Type B pancreatic cell (in vitro differentiated cells): ENCODE data around the gene THSD4. TPM values are rescaled to one million over a fixed set of nuclear protein-coding genes. Genes with fewer than 3 reads are reported as not detected.

Experiments
- DNase-seq: peaks from one replicate; pipeline ENCODE4 v3.0.0; 2021; ENCODE audit warnings: mixed read lengths; ENCODE audit not compliant: unreplicated experiment; ENCODE audit errors: extremely low spot score
- H3K27ac Mint-ChIP-seq: 2 replicates; pipeline ENCODE4 v1.8.0; 2021; ENCODE audit warnings: mild to moderate bottlenecking, mixed read lengths
- H3K27me3 Mint-ChIP-seq: 2 replicates; pipeline ENCODE4 v1.8.0; 2021; ENCODE audit warnings: mixed read lengths
- H3K36me3 Mint-ChIP-seq: 2 replicates; pipeline ENCODE4 v1.8.0; 2021; ENCODE audit warnings: mixed read lengths
- H3K4me1 Mint-ChIP-seq: one replicate; pipeline ENCODE4 v1.8.0; 2021; ENCODE audit warnings: mixed read lengths; ENCODE audit not compliant: unreplicated experiment
- H3K4me3 Mint-ChIP-seq: 2 replicates; pipeline ENCODE4 v1.8.0; 2021; ENCODE audit warnings: mild to moderate bottlenecking, mixed read lengths
- H3K9me3 Mint-ChIP-seq: 2 replicates; pipeline ENCODE4 v1.8.0; 2021; ENCODE audit warnings: mixed read lengths
- CTCF ChIP-seq: fragments of 200-600 bp; sonication (generic); conservative IDR thresholded peaks from 2 replicates; pipeline ENCODE4 v1.5.0; 2021; ENCODE audit warnings: antibody characterized with exemption, mild to moderate bottlenecking
- total RNA-seq: library from RNA; stranded (reverse); gene quantifications from 2 replicates; pipeline ENCODE4 v1.2.1, GENCODE V29; 2021; ENCODE audit warnings: low replicate concordance

The THSD4 gene
- total RNA-seq, 1 donor from 2014 or later = 43.3 TPM

- Mint-ChIP-seq H3K9me3 (peaks cover 6% of the 10 kb centered on the region), H3K27ac (no peak overlapping the region), H3K27me3 (no peaks in the 10 kb centered on the region), H3K36me3 (no peaks in the 10 kb centered on the region), H3K4me1 (peaks cover 2% of the 10 kb centered on the region), H3K4me3 (no peak overlapping the region)
- TF ChIP-seq CTCF = no peak
- DNase-seq = no peak
These were observed 374.3 kb downstream of the THSD4 start for GRCh38 chr15:71489570-71489969.

DNA sequence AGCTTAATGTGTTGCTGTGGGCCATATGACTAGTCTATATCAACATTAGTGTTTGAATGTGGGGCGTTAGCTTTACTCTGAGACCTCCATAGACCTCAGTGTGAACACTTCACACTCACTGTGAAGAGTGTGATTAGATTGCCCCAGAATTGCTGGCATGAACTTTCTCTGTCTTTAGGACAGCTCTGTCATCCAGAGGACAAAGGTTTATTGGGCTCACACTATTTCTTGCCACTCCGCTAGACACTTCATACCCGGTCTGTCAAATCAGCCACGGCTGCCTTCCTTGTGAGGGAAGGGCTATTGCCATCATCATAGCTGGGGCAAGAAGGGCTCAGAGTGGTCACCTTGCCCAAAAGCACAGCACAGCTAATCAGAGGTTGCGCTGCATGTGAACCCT lies 378.3 kb downstream of the THSD4 start:
- Mint-ChIP-seq H3K27me3 (no peaks in the 10 kb centered on the region), H3K9me3 (no peaks in the 10 kb centered on the region), H3K4me1 (peaks cover 9% of the 10 kb centered on the region), H3K4me3 (no peak overlapping the region), H3K27ac (no peak overlapping the region), H3K36me3 (no peaks in the 10 kb centered on the region)
- DNase-seq = no peak
- no peak for TF ChIP-seq CTCF

- Mint-ChIP-seq H3K27me3 (no peaks in the 10 kb centered on the region), H3K9me3 (no peaks in the 10 kb centered on the region), H3K36me3 (no peaks in the 10 kb centered on the region), H3K4me1 (peaks cover 9% of the 10 kb centered on the region), H3K4me3 (no peak overlapping the region), H3K27ac (no peak overlapping the region)
- TF ChIP-seq CTCF = no peak
- DNase-seq = no peak
These were observed 379.5 kb downstream of the THSD4 start for GRCh38 chr15:71494563-71495397.

DNA sequence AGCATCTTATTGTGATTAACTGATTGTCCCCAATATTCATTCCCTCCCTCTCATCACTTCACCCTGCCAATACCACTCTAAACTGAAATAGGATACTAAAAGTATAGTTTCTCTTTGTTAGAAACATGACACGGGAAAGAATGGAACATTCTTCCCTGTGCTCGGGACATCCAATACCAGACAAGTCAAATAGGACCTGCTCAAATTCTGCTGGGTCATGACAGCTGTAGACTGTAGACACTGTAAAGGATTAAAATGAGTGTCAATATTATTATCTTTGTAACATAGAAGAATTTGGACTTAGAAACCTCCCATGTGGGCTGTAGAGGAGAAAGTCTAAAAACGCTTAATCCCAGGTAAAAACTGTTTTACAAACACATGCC lies 380.1 kb downstream of the THSD4 start:
- Mint-ChIP-seq H3K9me3 (peaks cover 4% of the 10 kb centered on the region), H3K27me3 (no peaks in the 10 kb centered on the region), H3K4me3 (no peak overlapping the region), H3K36me3 (peaks cover 4% of the 10 kb centered on the region), H3K27ac (no peak overlapping the region), H3K4me1 (peaks cover 9% of the 10 kb centered on the region)
- no peak for DNase-seq
- no peak for TF ChIP-seq CTCF

DNA sequence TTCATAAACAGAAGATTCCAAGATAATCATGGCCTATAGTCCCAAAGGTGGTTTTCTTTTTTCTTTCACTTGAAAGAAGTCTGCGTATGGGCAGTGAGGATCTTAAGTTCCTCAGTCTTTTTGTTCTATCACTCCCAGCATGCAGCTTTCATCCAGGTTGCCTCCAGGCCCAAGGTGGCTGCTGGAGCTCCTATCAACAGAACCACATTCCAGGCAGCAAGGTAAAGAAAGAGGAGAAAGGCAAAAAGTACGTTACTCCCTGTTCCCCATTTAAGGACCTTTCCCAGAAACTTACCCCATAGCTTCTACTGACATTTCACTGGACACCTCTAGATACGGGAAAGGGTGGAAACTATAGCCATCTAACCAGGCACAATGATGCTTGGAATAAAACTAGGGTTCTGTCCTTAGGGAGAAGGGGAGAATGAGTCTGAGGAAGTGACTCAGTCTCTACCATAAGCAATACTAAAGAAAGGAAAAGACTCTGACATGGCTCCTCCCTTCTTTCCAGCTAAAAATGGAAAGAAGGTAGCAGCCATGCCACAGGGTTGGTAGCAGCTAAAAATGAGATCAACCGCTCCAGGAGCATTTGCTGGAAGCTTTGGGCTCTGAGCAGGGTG lies 381.2 kb downstream of the THSD4 start:
- peaks cover 5% of the 10 kb centered on the region for H3K36me3 Mint-ChIP-seq
- H3K4me3 Mint-ChIP-seq = no peak overlapping the region
- TF ChIP-seq CTCF = no peak
- peaks cover 8% of the 10 kb centered on the region for H3K9me3 Mint-ChIP-seq
- H3K27ac Mint-ChIP-seq = no peak overlapping the region
- H3K4me1 Mint-ChIP-seq = peaks cover 9% of the 10 kb centered on the region
- DNase-seq = no peak
- H3K27me3 Mint-ChIP-seq = no peaks in the 10 kb centered on the region
